Esophagus (tissue), 2 donors: ENCODE results near the gene CRYGN. TPM values are rescaled to one million over a fixed set of nuclear protein-coding genes. Genes with fewer than 3 reads are reported as not detected.

ENCODE experiments used
- H3K27ac ChIP-seq, 2 donors: one replicate each; pipeline ENCODE4 v1.5.1; 2013; ENCODE audit warnings: low read depth in 2 of 2, mild to moderate bottlenecking in 2 of 2, inconsistent platforms in 1 of 2, low read length in 1 of 2, moderate library complexity in 1 of 2
- H3K27me3 ChIP-seq, 2 donors: one replicate each; pipeline ENCODE4 v1.6.1; 2013; ENCODE audit warnings: low read length in 2 of 2, control low read depth in 1 of 2, mild to moderate bottlenecking in 1 of 2; ENCODE audit not compliant: insufficient read depth in 2 of 2, control insufficient read depth in 1 of 2
- H3K36me3 ChIP-seq, 2 donors: one replicate each; pipeline ENCODE4 v1.6.1; 2013; ENCODE audit warnings: low read length in 1 of 2; ENCODE audit not compliant: control insufficient read depth in 2 of 2, insufficient read depth in 2 of 2
- H3K4me1 ChIP-seq, 2 donors: one replicate each; pipeline ENCODE4 v1.6.1; 2013; ENCODE audit warnings: low read length in 1 of 2; ENCODE audit not compliant: control insufficient read depth in 2 of 2, insufficient read depth in 2 of 2
- H3K4me3 ChIP-seq, 2 donors: one replicate each; pipeline ENCODE4 v1.5.1; 2013; ENCODE audit warnings: low read length in 2 of 2, mild to moderate bottlenecking in 2 of 2, low read depth in 1 of 2, moderate library complexity in 1 of 2
- H3K9me3 ChIP-seq, 2 donors: one replicate each; pipeline ENCODE4 v1.6.1; 2013; ENCODE audit warnings: mild to moderate bottlenecking in 2 of 2, low read depth in 1 of 2, low read length in 1 of 2, moderate library complexity in 1 of 2; ENCODE audit not compliant: control insufficient read depth in 2 of 2, insufficient read depth in 1 of 2
- WGBS, 2 donors: extraction: QIAGEN DNeasy Blood & Tissue Kit; methylation state at CpG; one replicate each; pipeline ENCODE4 v1.1.7; 2013; 5-methylcytosine and 5-hydroxymethylcytosine counted together
- polyA plus RNA-seq, 2 donors: library from polyadenylated mRNA; stranded (reverse); fragments of 200-250 nt; gene quantifications; one replicate each; pipeline ENCODE4 v1.2.3, GENCODE V29; 2013
- donor health status: healthy with polysubstance abuse.
- donor health status: Bipolar disorder and iron deficiency.

Gene CRYGN
- polyA plus RNA-seq, 2 donors: 0.01 TPM; not detected in 1

- H3K9me3 ChIP-seq: no peaks in the 10 kb centered on the region
- 80 to 87% methylated on average over 35 of the region's 35 CpGs for WGBS, 2 donors
- no peaks in the 10 kb centered on the region for H3K36me3 ChIP-seq
- H3K27ac ChIP-seq: no peak overlapping the region
- H3K27me3 ChIP-seq: no peaks in the 10 kb centered on the region
- no peaks in the 10 kb centered on the region for H3K4me1 ChIP-seq
- H3K4me3 ChIP-seq: no peak overlapping the region
Observed at GRCh38 chr7:151394076-151395035, 45.6 kb downstream of the CRYGN start.

GRCh38 chr7:151393031-151393977, 46.6 kb downstream of the CRYGN start:
- Histone ChIP-seq H3K27ac (no peak overlapping the region), H3K27me3 (no peaks in the 10 kb centered on the region), H3K9me3 (no peaks in the 10 kb centered on the region), H3K4me3 (no peak overlapping the region), H3K36me3 (no peaks in the 10 kb centered on the region), H3K4me1 (no peaks in the 10 kb centered on the region)
- WGBS, 2 donors: 77 to 78% methylated on average over 31 of the region's 31 CpGs

- H3K9me3 ChIP-seq: no peaks in the 10 kb centered on the region
- no peaks in the 10 kb centered on the region for H3K4me1 ChIP-seq
- no peak overlapping the region for H3K4me3 ChIP-seq
- H3K27ac ChIP-seq: no peak overlapping the region
- no peaks in the 10 kb centered on the region for H3K27me3 ChIP-seq
- H3K36me3 ChIP-seq: no peaks in the 10 kb centered on the region
- WGBS, 2 donors: 86 to 88% methylated on average over 12 to 13 of the region's 13 CpGs
Observed at GRCh38 chr7:151392426-151392825, 47.5 kb downstream of the CRYGN start.

- Histone ChIP-seq H3K4me1 (no peaks in the 10 kb centered on the region), H3K9me3 (no peaks in the 10 kb centered on the region), H3K36me3 (no peaks in the 10 kb centered on the region), H3K27me3 (no peaks in the 10 kb centered on the region), H3K27ac (no peak overlapping the region), H3K4me3 (no peak overlapping the region)
- WGBS, 2 donors: 79 to 85% methylated on average over 7 to 8 of the region's 8 CpGs
Observed at GRCh38 chr7:151392002-151392401, 47.9 kb downstream of the CRYGN start.

- Histone ChIP-seq H3K9me3 (no peaks in the 10 kb centered on the region), H3K27ac (no peak overlapping the region), H3K27me3 (no peaks in the 10 kb centered on the region), H3K36me3 (no peaks in the 10 kb centered on the region), H3K4me3 (no peak overlapping the region), H3K4me1 (no peaks in the 10 kb centered on the region)
- 89 to 93% methylated on average over 9 of the region's 9 CpGs for WGBS, 2 donors
Observed at GRCh38 chr7:151391358-151391730, 48.6 kb downstream of the CRYGN start.

- Histone ChIP-seq H3K9me3 (no peaks in the 10 kb centered on the region), H3K27ac (no peak overlapping the region), H3K4me3 (no peak overlapping the region), H3K36me3 (no peaks in the 10 kb centered on the region), H3K4me1 (no peaks in the 10 kb centered on the region), H3K27me3 (no peaks in the 10 kb centered on the region)
- WGBS, 2 donors: 80 to 81% methylated on average over 25 of the region's 25 CpGs
Observed at GRCh38 chr7:151390598-151391357, 49.2 kb downstream of the CRYGN start.

GRCh38 chr7:151389768-151390597, 50.0 kb downstream of the CRYGN start:
- Histone ChIP-seq H3K27ac (no peak overlapping the region), H3K9me3 (no peaks in the 10 kb centered on the region), H3K36me3 (no peaks in the 10 kb centered on the region), H3K4me1 (no peaks in the 10 kb centered on the region), H3K27me3 (no peaks in the 10 kb centered on the region), H3K4me3 (no peak overlapping the region)
- 84 to 87% methylated on average over 24 of the region's 24 CpGs for WGBS, 2 donors

GRCh38 chr7:151389096-151389767, 50.7 kb downstream of the CRYGN start:
- no peak overlapping the region for H3K27ac ChIP-seq
- no peaks in the 10 kb centered on the region for H3K4me1 ChIP-seq
- H3K9me3 ChIP-seq: no peaks in the 10 kb centered on the region
- no peak overlapping the region for H3K4me3 ChIP-seq
- WGBS, 2 donors: 89 to 95% methylated on average over 21 of the region's 21 CpGs
- H3K36me3 ChIP-seq: no peaks in the 10 kb centered on the region
- H3K27me3 ChIP-seq: no peaks in the 10 kb centered on the region
